ENCODE measurements around the gene CBX5.
A peak's percentile ranks its signal among the peaks of the same experiment; 100 is the strongest.

CBX5 gene

GRCh38 chr12:54277823-54278276 lies 2.1 kb downstream of the CBX5 start:
- Histone ChIP-seq H3K9me3 (ENCODE audit: insufficient read depth, low read length) (no peaks in the 10 kb centered on the region), H3K36me3 (replicated peaks; ENCODE audit: low read depth, low read length) (peaks cover 60% of the 10 kb centered on the region), H3K27ac (ENCODE audit: low read length) (no peak overlapping the region), H3K4me2 (ENCODE audit: low read length) (peak overlapping the region; percentile 91), H3K27me3 (ENCODE audit: low read depth, low read length) (no peaks in the 10 kb centered on the region), H3K79me2 (ENCODE audit: low read length) (peaks cover 89% of the 10 kb centered on the region), H4K20me1 (ENCODE audit: insufficient read depth, low read length) (peaks cover 22% of the 10 kb centered on the region), H2AFZ (ENCODE audit: low read depth, low read length) (no peak overlapping the region), H3K4me1 (ENCODE audit: low read length) (peaks cover 39% of the 10 kb centered on the region), H3K9ac (ENCODE audit: low read length) (peak overlapping the region; percentile 92), H3K4me3 (ENCODE audit: low read length) (peak overlapping the region; percentile 93)
- TF ChIP-seq EZH2phosphoT487 (IDR thresholded peaks at IDR 0.05; ENCODE audit: low read depth), result no peak
- TF ChIP-seq CTCF (IDR thresholded peaks at IDR 0.05; ENCODE audit: low read depth, low read length), result no peak

- Histone ChIP-seq H3K27me3 (ENCODE audit: low read depth, low read length) (no peaks in the 10 kb centered on the region), H3K9ac (ENCODE audit: low read length) (no peak overlapping the region), H3K4me3 (ENCODE audit: low read length) (no peak overlapping the region), H3K4me1 (ENCODE audit: low read length) (peaks cover 26% of the 10 kb centered on the region), H3K27ac (ENCODE audit: low read length) (0 out of 2 replicates have a peak overlapping the region, but pooled peaks have one; percentile 6), H3K9me3 (ENCODE audit: insufficient read depth, low read length) (no peaks in the 10 kb centered on the region), H3K79me2 (ENCODE audit: low read length) (peaks cover 86% of the 10 kb centered on the region), H3K36me3 (replicated peaks; ENCODE audit: low read depth, low read length) (peaks cover 58% of the 10 kb centered on the region), H3K4me2 (ENCODE audit: low read length) (peak overlapping the region; percentile 4; the same call in 1 of the 2 replicates), H4K20me1 (ENCODE audit: insufficient read depth, low read length) (peaks cover 13% of the 10 kb centered on the region), H2AFZ (ENCODE audit: low read depth, low read length) (no peak overlapping the region)
- TF ChIP-seq CTCF (IDR thresholded peaks at IDR 0.05; ENCODE audit: low read depth, low read length) (no peak), EZH2phosphoT487 (IDR thresholded peaks at IDR 0.05; ENCODE audit: low read depth) (no peak)
These were observed 3.6 kb downstream of the CBX5 start for GRCh38 chr12:54276368-54276767.

GRCh38 chr12:54273981-54274380 lies 5.9 kb downstream of the CBX5 start:
- TF ChIP-seq CTCF (IDR thresholded peaks at IDR 0.05; ENCODE audit: low read depth, low read length), result no peak
- no peak for TF ChIP-seq EZH2phosphoT487 (IDR thresholded peaks at IDR 0.05; ENCODE audit: low read depth)
- Histone ChIP-seq H4K20me1 (ENCODE audit: insufficient read depth, low read length) (peaks cover 12% of the 10 kb centered on the region), H3K27me3 (ENCODE audit: low read depth, low read length) (no peaks in the 10 kb centered on the region), H3K36me3 (replicated peaks; ENCODE audit: low read depth, low read length) (peaks cover 47% of the 10 kb centered on the region), H3K9me3 (ENCODE audit: insufficient read depth, low read length) (no peaks in the 10 kb centered on the region), H3K9ac (ENCODE audit: low read length) (no peak overlapping the region), H3K27ac (ENCODE audit: low read length) (no peak overlapping the region), H2AFZ (ENCODE audit: low read depth, low read length) (no peak overlapping the region), H3K4me2 (ENCODE audit: low read length) (no peak overlapping the region), H3K4me3 (ENCODE audit: low read length) (no peak overlapping the region), H3K4me1 (ENCODE audit: low read length) (peaks cover 26% of the 10 kb centered on the region), H3K79me2 (ENCODE audit: low read length) (peaks cover 71% of the 10 kb centered on the region)

GRCh38 chr12:54272214-54272613 lies 7.7 kb downstream of the CBX5 start:
- peaks cover 63% of the 10 kb centered on the region for H3K79me2 ChIP-seq (ENCODE audit: low read length)
- H3K27ac ChIP-seq (ENCODE audit: low read length), result no peak overlapping the region
- no peak overlapping the region for H3K4me2 ChIP-seq (ENCODE audit: low read length)
- no peaks in the 10 kb centered on the region for H3K27me3 ChIP-seq (ENCODE audit: low read depth, low read length)
- H3K4me1 ChIP-seq (ENCODE audit: low read length), result peaks cover 12% of the 10 kb centered on the region
- no peak overlapping the region for H3K4me3 ChIP-seq (ENCODE audit: low read length)
- no peak for TF ChIP-seq EZH2phosphoT487 (IDR thresholded peaks at IDR 0.05; ENCODE audit: low read depth)
- TF ChIP-seq CTCF (IDR thresholded peaks at IDR 0.05; ENCODE audit: low read depth, low read length), result no peak
- no peak overlapping the region for H2AFZ ChIP-seq (ENCODE audit: low read depth, low read length)
- H4K20me1 ChIP-seq (ENCODE audit: insufficient read depth, low read length), result peaks cover 10% of the 10 kb centered on the region
- H3K9me3 ChIP-seq (ENCODE audit: insufficient read depth, low read length), result no peaks in the 10 kb centered on the region
- no peak overlapping the region for H3K9ac ChIP-seq (ENCODE audit: low read length)
- H3K36me3 ChIP-seq (replicated peaks; ENCODE audit: low read depth, low read length), result peaks cover 32% of the 10 kb centered on the region
